Testis (tissue), 3 donors: ENCODE data around the gene PUM2. TPM values are rescaled to one million over a fixed set of nuclear protein-coding genes. Genes with fewer than 3 reads are reported as not detected.

Experiments used
- DNase-seq: peaks from one replicate; pipeline ENCODE4 v3.0.0-alpha.2; 2019
- H3K27ac ChIP-seq, 2 donors: fragments of 200-600 bp; sonication (generic); one replicate each; pipeline ENCODE4 v1.5.1; 2019
- H3K27me3 ChIP-seq: fragments of 200-600 bp; sonication (generic); one replicate; pipeline ENCODE4 v1.5.1; 2019
- H3K36me3 ChIP-seq: fragments of 200-600 bp; sonication (generic); one replicate; pipeline ENCODE4 v1.5.1; 2017; ENCODE audit warnings: low read depth; ENCODE audit errors: missing control alignments
- H3K4me1 ChIP-seq: fragments of 200-600 bp; sonication (generic); one replicate; pipeline ENCODE4 v1.5.1; 2019
- H3K4me3 ChIP-seq, 2 donors: fragments of 200-600 bp; sonication (generic); one replicate each; pipeline ENCODE4 v1.5.1; 2017 to 2019
- H3K9me3 ChIP-seq: fragments of 200-600 bp; sonication (generic); one replicate; pipeline ENCODE4 v1.5.1; 2017
- POLR2A ChIP-seq: fragments of 450-650 bp; IDR thresholded peaks from one replicate; pipeline ENCODE4 v1.6.1; 2017; ENCODE audit warnings: antibody characterized with exemption, mild to moderate bottlenecking, moderate library complexity
- WGBS, 2 donors: methylation state at CpG; one replicate each; pipeline ENCODE4 v1.1.5; 2018; 5-methylcytosine and 5-hydroxymethylcytosine counted together
- intact Hi-C: fragments of 100-400 bp; cut with DNase I; formaldehyde crosslinking; loops from one replicate; pipeline ENCODE4 v1.15.1; 2023; ENCODE audit warnings: low total_unique reads
- polyA plus RNA-seq: library from polyadenylated mRNA; stranded (reverse); fragments of 350-450 nt; fragmentation: Illumina TruSeq; extraction: RNeasy Lipid Tissue Mini Kit (QIAGEN cat#74804); gene quantifications from one replicate; pipeline ENCODE4 v1.2.3, GENCODE V29; 2014; ENCODE audit warnings: low read depth, low replicate concordance; ENCODE audit not compliant: insufficient read depth
- total RNA-seq, 2 donors: library from RNA; depleted of rRNA; stranded (reverse); fragments of >200 nt; gene quantifications; one replicate each; pipeline ENCODE4 v1.2.3, GENCODE V29; 2016
- TF ChIP-seq, protein P1 (sequence below), 3 experiments: fragments of 450-650 bp in 2 of 3; fragments of 200-600 bp in 1 of 3; sonication (generic) in 1 of 3; IDR thresholded peaks; one replicate each; pipeline ENCODE4 v1.5.1; 2016 to 2019; ENCODE audit warnings: antibody characterized with exemption in 3 of 3, mild to moderate bottlenecking in 2 of 3, moderate library complexity in 1 of 3

Gene PUM2
- total and polyA plus RNA-seq, 3 donors from 2014 or later = 50.5 to 92.5 (median 78.0) TPM

- intact Hi-C loops = no loop called here
- DNase-seq = no peak
- H3K4me3 ChIP-seq = no peak overlapping the region
- no peaks in the 10 kb centered on the region for H3K9me3 ChIP-seq
- no peaks in the 10 kb centered on the region for H3K27me3 ChIP-seq
- TF ChIP-seq POLR2A = no peak
- TF ChIP-seq, protein P1, sequence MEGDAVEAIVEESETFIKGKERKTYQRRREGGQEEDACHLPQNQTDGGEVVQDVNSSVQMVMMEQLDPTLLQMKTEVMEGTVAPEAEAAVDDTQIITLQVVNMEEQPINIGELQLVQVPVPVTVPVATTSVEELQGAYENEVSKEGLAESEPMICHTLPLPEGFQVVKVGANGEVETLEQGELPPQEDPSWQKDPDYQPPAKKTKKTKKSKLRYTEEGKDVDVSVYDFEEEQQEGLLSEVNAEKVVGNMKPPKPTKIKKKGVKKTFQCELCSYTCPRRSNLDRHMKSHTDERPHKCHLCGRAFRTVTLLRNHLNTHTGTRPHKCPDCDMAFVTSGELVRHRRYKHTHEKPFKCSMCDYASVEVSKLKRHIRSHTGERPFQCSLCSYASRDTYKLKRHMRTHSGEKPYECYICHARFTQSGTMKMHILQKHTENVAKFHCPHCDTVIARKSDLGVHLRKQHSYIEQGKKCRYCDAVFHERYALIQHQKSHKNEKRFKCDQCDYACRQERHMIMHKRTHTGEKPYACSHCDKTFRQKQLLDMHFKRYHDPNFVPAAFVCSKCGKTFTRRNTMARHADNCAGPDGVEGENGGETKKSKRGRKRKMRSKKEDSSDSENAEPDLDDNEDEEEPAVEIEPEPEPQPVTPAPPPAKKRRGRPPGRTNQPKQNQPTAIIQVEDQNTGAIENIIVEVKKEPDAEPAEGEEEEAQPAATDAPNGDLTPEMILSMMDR (IDR thresholded peaks at IDR 0.05) = no peak
- H3K36me3 ChIP-seq = no peaks in the 10 kb centered on the region
- no peak overlapping the region for H3K27ac ChIP-seq
- WGBS, 2 donors = 84 to 90% methylated on average over 6 of the region's 6 CpGs
- H3K4me1 ChIP-seq = no peaks in the 10 kb centered on the region
These were observed 51.5 kb downstream of the PUM2 start for GRCh38 chr2:20299113-20299512.

DNA sequence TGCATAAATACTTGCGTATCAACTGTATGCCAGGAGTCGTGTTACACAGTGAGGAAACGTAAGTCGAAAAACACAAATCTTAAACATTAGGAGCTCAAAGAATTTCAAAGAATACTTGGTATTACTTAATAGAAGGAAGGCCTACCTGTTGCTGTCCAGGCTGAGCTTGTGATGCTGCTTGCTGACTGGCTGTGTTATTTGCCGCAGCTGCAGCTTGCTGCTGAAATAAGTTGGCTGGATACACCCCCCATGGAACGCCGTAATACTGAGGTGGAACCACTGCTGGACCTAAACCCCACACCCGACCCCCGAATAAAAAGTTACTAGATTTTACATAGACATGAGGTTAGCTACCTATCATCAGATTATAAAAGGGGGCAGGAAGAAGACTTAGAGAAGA lies 56.4 kb downstream of the PUM2 start:
- Histone ChIP-seq H3K36me3 (no peaks in the 10 kb centered on the region), H3K27ac (no peak overlapping the region), H3K4me3 (no peak overlapping the region), H3K4me1 (no peaks in the 10 kb centered on the region), H3K9me3 (no peaks in the 10 kb centered on the region), H3K27me3 (no peaks in the 10 kb centered on the region)
- intact Hi-C loops = no loop called here
- no peak for TF ChIP-seq POLR2A
- TF ChIP-seq, protein P1 (IDR thresholded peaks at IDR 0.05) = no peak
- no peak for DNase-seq
- 93 to 95% methylated on average over 9 of the region's 9 CpGs for WGBS, 2 donors

DNA sequence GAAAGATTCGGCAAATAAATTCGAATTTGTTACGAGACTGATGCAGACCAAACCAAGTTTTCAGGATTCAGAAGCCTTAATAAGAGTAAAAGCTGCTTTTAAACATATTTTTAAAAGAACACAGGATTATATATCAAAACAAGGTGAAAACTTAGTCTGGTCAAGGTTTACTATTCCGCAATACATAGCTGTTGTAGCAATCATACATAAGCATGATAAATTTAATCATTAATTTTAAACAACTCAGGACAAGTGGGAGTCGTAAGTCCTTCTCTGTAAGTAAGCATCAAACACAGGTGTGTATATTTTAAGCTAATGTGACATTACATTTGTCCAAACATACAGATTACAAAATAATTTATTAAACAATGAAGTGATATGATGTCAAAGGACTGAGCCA lies 57.7 kb downstream of the PUM2 start:
- Histone ChIP-seq H3K9me3 (no peaks in the 10 kb centered on the region), H3K27me3 (no peaks in the 10 kb centered on the region), H3K36me3 (no peaks in the 10 kb centered on the region), H3K4me3 (no peak overlapping the region), H3K27ac (no peak overlapping the region), H3K4me1 (no peaks in the 10 kb centered on the region)
- DNase-seq = no peak
- TF ChIP-seq, protein P1 (IDR thresholded peaks at IDR 0.05) = no peak
- no peak for TF ChIP-seq POLR2A
- WGBS, 2 donors = 97 to 99% methylated on average over 5 of the region's 5 CpGs
- intact Hi-C loops = no loop called here

- TF ChIP-seq POLR2A = no peak
- TF ChIP-seq, protein P1 (IDR thresholded peaks at IDR 0.05) = no peak
- Histone ChIP-seq H3K4me1 (no peaks in the 10 kb centered on the region), H3K27me3 (no peaks in the 10 kb centered on the region), H3K9me3 (no peaks in the 10 kb centered on the region), H3K36me3 (no peaks in the 10 kb centered on the region), H3K27ac (no peak overlapping the region), H3K4me3 (no peak overlapping the region)
- DNase-seq = no peak
- intact Hi-C loops = no loop called here
- 94 to 97% methylated on average over 13 of the region's 13 CpGs for WGBS, 2 donors
These were observed 58.7 kb downstream of the PUM2 start for GRCh38 chr2:20291846-20292408.

GRCh38 chr2:20291106-20291564 lies 59.5 kb downstream of the PUM2 start:
- Histone ChIP-seq H3K4me1 (no peaks in the 10 kb centered on the region), H3K27ac (no peak overlapping the region), H3K36me3 (no peaks in the 10 kb centered on the region), H3K9me3 (no peaks in the 10 kb centered on the region), H3K4me3 (no peak overlapping the region), H3K27me3 (no peaks in the 10 kb centered on the region)
- intact Hi-C loops = no loop called here
- TF ChIP-seq POLR2A = no peak
- TF ChIP-seq, protein P1 (IDR thresholded peaks at IDR 0.05) = peak; percentile 46 to 53 (median 50)
- 73 to 79% methylated on average over 7 of the region's 7 CpGs for WGBS, 2 donors
- DNase-seq = peak; percentile 75
